NCI-H187 treated with DMSO at 0.1 percent for 48 hours (cell line): ENCODE measurements around the gene CHCT1.
"Not testable (repeated sequence)": the region's sequence is repeated elsewhere in the genome, so short reads cannot be mapped to it uniquely, and the experiment has no call there.

Experiments used
- DNase-seq: peaks from one replicate; lab custom pipeline; 2025; lab: John Stamatoyannopoulos, UW

The CHCT1 gene

DNA sequence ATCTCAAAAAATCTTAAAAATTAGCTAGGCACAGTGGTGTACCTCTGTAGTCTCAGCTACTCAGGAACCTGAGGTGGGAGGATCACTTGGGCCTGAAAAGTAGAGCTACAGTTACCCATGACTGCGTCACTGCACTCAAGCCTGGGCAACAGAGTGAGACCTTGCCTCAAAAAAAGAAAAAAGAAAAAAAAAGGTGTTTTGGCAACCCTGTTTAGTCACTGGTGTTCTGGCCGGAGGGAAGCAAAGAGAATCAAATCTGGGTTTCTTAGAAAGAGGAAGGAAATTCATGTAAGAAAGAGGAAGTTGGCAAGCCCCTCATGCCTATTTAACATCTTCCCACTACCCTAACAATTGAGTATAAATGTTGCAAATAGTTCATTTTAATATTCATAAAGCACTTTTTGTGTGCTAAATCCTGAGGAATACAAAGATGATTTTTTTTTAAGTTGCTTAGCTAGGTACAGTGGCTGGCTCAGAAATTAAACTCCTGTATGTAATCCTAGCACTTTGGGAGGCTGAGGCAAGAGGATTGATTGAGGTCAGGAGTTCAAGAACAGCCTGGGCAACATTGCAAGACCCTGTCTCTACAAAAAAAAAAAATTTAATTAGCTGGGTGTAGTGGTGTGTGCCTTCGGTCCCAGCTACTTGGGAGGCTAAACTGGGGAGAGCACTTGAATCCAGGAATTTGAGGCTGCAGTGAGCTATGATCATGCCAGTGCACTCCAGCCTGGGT, 23.9 kb upstream of the CHCT1 start:
- DNase-seq: no peak

DNA sequence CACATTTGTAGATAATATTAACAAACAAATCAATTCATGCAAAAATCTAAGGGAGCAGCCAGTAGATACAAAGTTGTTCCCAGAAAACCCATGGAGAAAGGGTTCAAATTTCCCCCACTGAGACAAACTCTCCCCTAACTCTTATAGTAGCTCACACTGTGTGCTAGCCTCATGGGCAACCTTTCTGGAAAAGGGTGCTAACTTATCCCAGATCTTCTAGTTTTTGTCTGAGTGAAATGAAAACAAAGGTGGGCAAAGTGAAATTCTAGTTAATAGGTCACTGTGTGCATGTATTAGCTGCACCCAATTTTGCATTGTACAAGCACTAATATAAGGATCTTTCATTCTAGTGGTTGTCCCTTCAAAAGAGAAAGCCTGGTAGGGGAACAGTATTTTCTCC, 20.5 kb upstream of the CHCT1 start:
- DNase-seq: no peak

DNA sequence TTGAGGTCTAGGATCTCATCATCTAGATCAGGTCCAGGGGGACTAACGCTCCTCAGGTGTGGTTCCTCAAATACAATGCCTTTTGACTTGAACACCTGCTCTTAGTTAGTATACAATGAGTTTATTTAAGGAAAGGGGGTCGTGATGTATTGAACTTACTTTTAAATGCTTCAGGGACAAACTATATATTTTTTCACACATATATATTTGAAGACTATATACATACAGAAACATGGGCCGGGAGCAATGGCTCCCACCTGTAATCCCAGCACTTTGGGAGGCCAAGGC, 18.8 kb upstream of the CHCT1 start:
- DNase-seq: no peak

DNA sequence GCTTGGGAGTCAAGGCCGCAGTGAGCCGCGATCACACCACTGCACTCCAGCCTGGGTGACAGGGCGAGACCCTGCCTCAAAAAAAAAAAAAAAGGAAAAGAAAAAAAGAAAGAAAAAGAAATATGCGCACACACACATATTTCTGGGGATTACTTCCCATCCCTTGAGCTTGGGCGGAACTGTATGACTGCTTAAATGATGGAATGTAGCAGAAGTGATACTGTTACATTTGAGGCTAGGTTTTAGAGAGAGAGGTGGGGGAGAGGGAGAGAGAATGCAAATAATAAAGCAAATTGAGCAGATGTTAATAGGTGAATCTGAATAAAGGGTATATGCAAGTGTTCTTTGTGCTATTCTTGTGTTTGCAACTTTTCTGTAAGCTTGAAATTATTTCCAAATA, 18.3 kb upstream of the CHCT1 start:
- no peak for DNase-seq

DNA sequence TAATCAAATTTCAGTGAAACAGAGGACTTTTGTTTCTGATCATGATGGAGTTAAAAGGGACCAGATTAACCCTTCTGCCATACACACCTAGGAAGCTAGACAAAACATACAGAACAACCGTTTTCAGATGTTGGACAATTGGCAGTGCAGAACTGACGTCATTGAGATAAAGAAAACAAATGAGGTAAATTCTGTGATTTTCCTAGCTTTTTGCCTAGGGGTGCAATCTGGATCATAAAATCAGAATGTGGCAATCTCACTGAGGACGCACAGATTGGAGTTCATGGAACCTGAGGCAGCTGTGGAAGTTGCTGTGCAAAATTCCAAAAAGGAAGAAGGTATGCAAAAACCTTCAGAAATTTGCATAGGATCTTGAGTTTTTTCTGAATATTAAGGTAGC, 15.4 kb upstream of the CHCT1 start:
- DNase-seq: no peak

DNA sequence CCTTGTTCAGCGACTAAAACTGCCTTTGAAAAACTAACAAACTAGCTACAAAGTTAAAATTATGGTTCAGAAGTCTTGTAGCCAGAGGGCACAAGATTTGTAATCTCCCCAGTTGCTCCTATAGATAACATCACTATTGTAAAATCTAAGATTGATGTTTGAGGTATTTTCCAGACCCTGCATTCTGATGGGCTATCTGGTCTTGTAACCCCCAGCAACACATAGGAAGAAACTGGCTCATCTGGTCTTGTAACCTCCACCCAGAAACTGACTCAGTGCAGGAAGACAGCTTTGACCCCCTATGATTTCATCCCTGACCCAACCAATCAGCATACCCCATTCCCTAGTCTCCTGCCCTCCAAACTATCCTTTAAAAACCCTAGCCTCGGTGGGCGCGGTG, 12.3 kb upstream of the CHCT1 start:
- DNase-seq: no peak

DNA sequence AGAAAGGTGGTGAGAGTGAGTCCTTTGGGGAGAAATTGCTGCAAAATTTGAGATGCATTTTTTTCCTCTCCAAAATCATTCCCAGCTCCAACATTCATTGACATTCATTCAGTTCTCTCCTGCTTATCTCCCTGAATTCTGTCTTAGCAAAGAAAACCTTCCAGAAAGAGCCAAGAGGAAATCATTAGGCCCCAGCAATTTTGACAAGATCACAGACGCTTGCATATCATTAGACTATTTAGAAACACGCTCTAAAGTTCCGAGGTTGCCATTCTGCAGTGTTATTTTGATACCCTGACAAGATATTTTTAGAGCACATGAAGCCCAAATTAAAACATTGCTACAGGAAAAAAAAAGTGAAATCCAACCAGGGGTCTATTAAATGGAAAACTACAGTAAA, 9.6 kb upstream of the CHCT1 start:
- DNase-seq: no peak

DNA sequence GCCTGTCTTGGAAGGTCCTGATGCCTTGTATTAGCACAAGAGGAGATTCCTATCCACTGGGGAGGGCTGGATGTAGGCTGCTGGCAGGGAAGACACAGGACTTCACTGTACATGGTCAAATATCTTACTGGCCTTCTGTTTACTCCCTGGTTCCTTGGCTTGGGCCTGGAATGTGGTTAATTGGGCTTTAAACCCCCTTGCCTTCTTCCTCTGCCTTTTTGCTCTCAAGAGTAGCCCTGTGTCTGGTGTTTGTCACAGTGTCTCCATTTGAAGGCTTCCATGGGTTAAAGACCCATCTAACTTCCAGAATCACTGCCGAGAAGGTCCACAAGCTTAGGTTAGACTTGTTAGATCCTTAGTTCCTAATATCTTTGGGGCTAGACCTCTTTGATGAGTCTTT, 7.1 kb upstream of the CHCT1 start:
- DNase-seq: no peak

GRCh38 chr17:60416368-60416925, 5.8 kb upstream of the CHCT1 start:
- DNase-seq: no peak

- not testable (repeated sequence) for DNase-seq
Measured at GRCh38 chr17:60419003-60419402, 3.3 kb upstream of the CHCT1 start.

DNA sequence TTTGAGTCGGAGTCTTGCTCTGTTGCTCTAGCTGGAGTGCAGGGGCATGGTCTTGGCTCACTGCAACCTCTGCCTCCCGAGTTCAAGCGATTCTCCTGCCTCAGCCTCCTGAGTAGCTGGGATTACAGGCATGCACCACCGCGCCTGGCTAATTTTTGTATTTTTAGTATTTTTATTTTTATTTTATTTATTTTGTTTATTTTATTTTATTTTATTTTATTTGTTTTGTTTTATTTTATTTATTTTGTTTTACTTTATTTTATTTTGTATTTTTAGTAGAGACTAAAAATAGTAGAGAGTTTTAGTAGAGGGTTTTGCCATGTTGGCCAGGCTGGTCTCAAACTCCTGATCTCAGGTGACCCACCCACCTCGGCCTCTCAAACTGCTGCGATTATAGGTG, 2.4 kb upstream of the CHCT1 start:
- not testable (repeated sequence) for DNase-seq

GRCh38 chr17:60421273-60422161, 772 bp upstream of the CHCT1 start:
- DNase-seq: no peak

GRCh38 chr17:60423865-60424264, 1.6 kb downstream of the CHCT1 start:
- DNase-seq: no peak

DNA sequence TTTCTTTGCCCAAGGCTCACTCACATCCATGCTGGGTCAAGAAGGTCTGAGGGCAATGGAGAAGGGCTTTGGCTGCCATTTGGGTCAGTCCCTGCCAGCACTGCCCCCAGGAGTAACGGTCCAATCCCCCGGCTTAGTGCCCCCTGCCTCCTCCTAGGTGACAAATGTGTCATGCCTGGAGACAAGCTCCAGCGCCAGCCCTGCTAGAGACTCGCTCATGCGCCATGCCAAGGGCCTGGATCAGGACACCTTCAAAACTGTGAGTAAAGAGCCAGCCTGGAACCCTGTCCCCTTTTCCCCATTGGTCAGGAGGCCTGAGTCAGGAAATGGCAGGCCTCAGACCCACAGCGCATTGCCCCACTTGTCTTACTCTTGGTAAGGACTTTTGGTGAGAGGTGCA, 3.3 kb downstream of the CHCT1 start:
- no peak for DNase-seq

DNA sequence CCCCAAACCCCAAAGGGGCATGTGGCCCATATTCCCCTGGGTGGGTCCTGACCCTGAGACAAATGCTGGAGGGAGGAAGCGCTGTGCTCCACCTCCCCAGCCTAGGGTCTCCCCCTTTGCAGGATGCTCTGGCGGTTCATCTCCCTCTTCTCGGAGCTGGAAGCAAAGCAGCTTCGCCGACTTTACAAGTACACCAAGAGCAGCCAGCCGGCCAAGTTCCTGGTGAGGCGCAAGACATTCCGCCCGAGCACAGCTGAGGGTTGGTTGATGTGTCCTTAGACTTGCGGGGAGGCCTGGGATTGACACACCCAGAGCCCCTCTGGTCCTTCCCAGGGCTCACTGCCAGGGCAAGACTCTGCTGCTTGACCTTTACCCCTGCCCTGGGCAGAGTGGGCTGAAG, 4.3 kb downstream of the CHCT1 start:
- no peak for DNase-seq

DNA sequence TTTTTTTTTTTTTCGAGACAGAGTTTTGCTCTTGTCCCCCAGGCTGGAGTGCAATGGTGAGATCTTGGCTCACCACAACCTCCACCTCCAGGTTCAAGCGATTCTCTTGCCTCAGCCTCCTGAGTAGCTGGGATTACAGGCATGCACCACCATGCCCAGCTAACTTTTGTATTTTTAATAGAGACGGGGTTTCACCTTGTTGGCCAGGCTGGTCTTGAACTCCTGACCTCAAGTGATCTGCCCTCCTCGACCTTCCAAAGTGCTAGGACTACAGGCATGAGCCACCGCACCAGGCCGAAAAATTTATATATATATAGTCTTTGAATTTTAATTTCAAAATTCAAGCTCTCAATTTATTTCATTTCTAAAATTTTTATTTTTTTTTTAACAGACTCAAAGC, 6.2 kb downstream of the CHCT1 start:
- DNase-seq: not testable (repeated sequence)

GRCh38 chr17:60430561-60430960, 8.3 kb downstream of the CHCT1 start:
- DNase-seq: not testable (repeated sequence)

DNA sequence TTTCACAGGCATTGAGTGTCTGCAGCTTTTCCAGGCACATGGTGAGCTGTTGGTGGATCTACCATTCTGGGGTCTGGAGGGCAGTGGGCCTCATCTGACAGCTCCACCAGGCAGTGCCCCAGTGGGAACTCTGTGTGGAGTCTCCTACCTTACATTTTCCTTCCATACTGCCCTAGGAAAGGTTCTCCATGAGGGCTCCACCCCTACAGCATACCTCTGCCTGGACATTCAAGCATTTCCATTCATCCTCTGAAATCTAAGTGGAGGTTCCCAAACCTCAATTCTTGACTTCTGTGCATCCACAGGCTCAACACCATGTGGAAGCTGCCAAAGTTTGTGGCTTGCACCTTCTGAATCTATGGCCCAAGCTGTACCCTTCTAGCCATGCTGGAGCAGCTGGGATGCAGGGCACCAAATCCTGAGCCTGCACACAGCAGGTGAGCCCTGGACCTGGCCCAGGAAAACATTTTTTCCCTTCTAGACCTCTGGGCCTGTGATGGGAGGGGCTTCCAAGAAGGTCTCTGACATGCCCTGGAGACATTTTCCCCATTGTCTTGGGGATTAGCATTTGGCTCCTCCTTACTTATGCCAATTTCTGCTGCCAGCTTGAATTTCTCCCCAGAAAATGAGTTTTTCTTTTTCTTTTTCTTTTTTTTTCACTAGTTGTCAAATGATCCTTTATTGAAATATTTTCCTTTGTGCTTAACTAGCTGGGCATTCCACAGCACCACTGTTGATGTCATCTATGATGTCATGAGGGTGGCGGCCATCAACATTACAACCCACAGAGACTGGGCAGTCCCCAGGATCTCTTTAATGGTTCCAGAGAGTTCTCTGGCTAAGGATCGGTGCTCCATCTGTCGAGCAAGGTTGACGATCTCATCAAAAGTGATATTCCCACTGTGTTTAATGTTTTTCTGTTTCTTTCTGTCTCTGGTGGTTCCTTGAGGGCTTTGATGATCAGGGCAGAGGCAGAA, 11.0 kb downstream of the CHCT1 start:
- not testable (repeated sequence) for DNase-seq

DNA sequence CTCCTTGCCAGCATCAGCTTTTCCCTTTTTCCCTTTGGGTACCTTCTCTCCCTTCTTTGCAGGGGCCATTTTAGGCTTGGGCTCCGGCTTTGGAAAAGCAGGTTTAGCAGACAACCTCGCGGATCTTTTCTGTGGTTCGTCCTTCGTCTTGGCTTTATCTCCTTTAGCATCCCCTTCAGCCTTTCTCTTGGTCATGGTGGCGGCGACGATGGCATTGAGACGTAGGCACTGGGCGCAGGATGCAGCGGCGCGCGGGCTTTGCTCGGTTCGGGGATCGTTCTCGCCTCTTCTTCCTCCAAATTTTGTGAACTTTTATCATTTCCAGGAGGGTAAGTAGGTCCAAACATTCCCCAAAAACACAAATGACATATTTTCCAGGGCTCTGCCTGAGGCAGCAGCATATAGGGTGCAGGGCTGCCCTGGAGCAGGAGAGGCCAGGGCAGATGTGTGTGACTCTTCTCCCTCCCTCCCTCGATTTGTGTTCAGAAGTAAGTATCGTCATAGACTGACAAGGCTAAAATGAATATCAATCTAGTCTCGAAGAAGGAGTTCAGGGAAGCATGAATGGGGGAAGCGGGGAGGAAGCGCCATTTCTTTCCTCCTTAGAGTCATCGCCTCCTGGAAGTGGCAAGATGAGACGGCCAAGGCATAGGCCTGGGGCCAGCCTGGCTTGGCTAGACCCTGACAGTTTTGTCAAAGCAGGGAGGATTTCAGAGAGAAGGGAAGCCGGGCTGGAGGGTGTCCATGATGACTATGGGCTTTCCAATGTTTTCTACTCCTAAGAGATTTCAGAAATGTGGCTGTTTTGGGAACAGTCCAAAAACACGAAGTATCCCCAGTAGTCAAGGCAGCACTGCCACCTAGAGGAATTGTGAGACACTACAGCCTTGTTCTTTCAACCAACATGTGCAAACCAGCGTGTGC, 13.2 kb downstream of the CHCT1 start:
- no peak for DNase-seq

DNA sequence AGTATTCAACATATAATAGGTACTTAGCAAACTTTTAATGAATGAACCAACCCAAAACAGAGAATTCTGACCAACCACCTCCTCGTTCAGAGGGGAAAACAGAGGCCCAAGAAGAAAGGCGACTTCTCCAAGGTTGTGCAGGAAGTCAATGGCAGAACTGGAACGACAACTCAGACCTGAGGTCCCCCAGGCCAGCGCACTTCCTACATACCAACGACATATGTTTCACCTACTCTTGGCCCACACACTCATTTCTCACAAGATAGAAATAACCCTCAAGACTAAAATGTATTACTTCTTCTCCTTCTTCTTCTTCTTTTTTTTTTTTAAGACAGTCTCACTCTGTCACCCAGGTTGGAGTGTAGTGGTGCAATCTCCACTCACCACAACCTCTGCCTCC, 14.4 kb downstream of the CHCT1 start:
- no peak for DNase-seq

GRCh38 chr17:60439501-60439900, 17.2 kb downstream of the CHCT1 start:
- DNase-seq: no peak
